Cardiac septum (tissue), 1 donor: Measurements from ENCODE around the gene MMP27. TPM values are rescaled to one million over a fixed set of nuclear protein-coding genes. Genes with fewer than 3 reads are reported as not detected.

Experiments
- DNase-seq: peaks from one replicate; pipeline ENCODE4 v3.0.0-alpha.2; 2020; ENCODE audit warnings: low spot score
- intact Hi-C: fragments of 100-400 bp; cut with DNase I; formaldehyde crosslinking; loops from one replicate; pipeline ENCODE4 v1.14.0; 2022
- total RNA-seq: library from RNA; stranded (reverse); fragmentation: NEBNext Ultra II Directional; extraction: Animal tissue kit (Norgen Biotek cat#: 25700); gene quantifications from one replicate; pipeline ENCODE4 v1.2.1, GENCODE V29; 2021
- donor health status: DM: no; HTN: no; CAD: no.

MMP27 gene
- total RNA-seq, 1 donor from 2014 or later, result not detected

DNA sequence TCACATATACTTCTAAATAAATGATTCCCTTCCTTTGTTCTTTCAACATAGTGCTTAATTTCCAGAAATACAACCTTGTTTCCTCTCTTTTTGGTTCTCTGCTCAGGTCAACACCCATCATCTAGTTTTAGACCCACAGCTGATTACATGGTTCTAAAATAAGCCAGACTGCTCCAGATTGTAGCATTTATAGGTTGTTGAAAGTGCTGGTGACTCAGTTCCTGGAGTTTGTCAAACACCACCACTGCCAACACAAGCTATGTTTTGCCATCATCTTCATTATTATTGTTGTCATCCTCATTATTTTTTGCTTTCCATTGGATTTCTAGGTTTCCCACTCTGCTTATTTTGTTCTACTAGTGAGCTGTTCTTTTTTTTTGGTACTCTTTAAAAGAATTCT lies 58.1 kb downstream of the MMP27 start:
- intact Hi-C loops, result no loop called here
- DNase-seq, result no peak

DNA sequence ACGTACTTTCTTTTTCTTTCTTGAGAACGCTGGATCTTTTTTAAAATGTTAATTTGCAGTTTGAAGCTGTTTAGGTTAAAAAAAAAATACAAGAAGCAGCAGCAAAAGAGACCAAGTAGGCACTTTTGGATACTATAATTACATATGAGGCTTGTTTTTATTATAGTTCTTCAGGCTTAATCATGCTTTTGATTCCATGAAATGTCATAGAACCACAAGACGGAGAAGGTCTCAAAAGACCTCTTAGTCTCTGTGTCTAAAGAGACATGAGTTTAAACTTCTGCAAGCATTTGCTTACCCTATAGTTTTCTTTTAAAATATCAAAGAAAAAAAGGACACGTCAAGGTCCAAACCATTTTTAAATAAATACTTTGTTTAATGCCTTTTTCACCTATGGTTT lies 61.6 kb downstream of the MMP27 start:
- intact Hi-C loops, result no loop called here
- no peak for DNase-seq

Other genes starting within 250 kb of the MMP27 start
- gene MMP7, start 175.0 kb downstream of the MMP27 start, total RNA-seq, result not detected
- not detected for gene MMP20, start 80.4 kb downstream of the MMP27 start, total RNA-seq
- gene MMP8, start 19.2 kb upstream of the MMP27 start, total RNA-seq, result 0.94 TPM
- gene MMP10, start 74.9 kb upstream of the MMP27 start, total RNA-seq, result not detected
- 0.11 TPM for gene MMP1, start 92.4 kb upstream of the MMP27 start, total RNA-seq
- not detected for gene MMP3, start 137.8 kb upstream of the MMP27 start, total RNA-seq
- gene MMP12, start 169.2 kb upstream of the MMP27 start, total RNA-seq, result not detected
- gene MMP13, start 250.0 kb upstream of the MMP27 start, total RNA-seq, result not detected